Activated CD4-positive, alpha-beta memory T cell treated with anti-CD3 and anti-CD28 coated beads for 36 hours (primary cell): Measurements from ENCODE around the gene SPARCL1. TPM values are rescaled to one million over a fixed set of nuclear protein-coding genes. Genes with fewer than 3 reads are reported as not detected.

Experiments used
- CTCF ChIA-PET: fragments of 350-600 bp; sonication (Branson Sonifier 250); formaldehyde crosslinking; loops from one replicate; lab custom pipeline; 2021; ENCODE audit warnings: antibody characterized with exemption, inconsistent platforms; lab: Charles Lee
- POLR2A ChIA-PET: fragments of 350-600 bp; sonication (Branson Sonifier 250); formaldehyde crosslinking; loops from one replicate; lab custom pipeline; 2021; ENCODE audit warnings: antibody characterized with exemption; lab: Charles Lee
- DNase-seq: peaks from one replicate; pipeline ENCODE4 v3.0.0-alpha.2; 2020
- H3K27ac Mint-ChIP-seq: one replicate; pipeline ENCODE4 v1.8.0; 2021; ENCODE audit warnings: mixed read lengths
- H3K27me3 Mint-ChIP-seq: one replicate; pipeline ENCODE4 v1.8.0; 2021; ENCODE audit warnings: mixed read lengths
- H3K36me3 Mint-ChIP-seq: one replicate; pipeline ENCODE4 v1.8.0; 2021; ENCODE audit warnings: mixed read lengths
- H3K4me1 Mint-ChIP-seq: one replicate; pipeline ENCODE4 v1.8.0; 2021; ENCODE audit warnings: low read depth, mixed read lengths
- H3K4me3 Mint-ChIP-seq: one replicate; pipeline ENCODE4 v1.8.0; 2021; ENCODE audit warnings: mild to moderate bottlenecking, mixed read lengths
- H3K9me3 Mint-ChIP-seq: one replicate; pipeline ENCODE4 v1.8.0; 2021; ENCODE audit warnings: mixed read lengths
- intact Hi-C: fragments of 100-400 bp; cut with micrococcal nuclease; formaldehyde crosslinking; loops from one replicate; pipeline ENCODE4 v1.15.1; 2023
- total RNA-seq, 2 experiments: library from RNA; stranded (reverse); gene quantifications; one replicate each; pipeline ENCODE4 v1.2.3, GENCODE V29; 2021

Gene SPARCL1
- total RNA-seq, 2 experiments from 2014 or later: not detected

DNA sequence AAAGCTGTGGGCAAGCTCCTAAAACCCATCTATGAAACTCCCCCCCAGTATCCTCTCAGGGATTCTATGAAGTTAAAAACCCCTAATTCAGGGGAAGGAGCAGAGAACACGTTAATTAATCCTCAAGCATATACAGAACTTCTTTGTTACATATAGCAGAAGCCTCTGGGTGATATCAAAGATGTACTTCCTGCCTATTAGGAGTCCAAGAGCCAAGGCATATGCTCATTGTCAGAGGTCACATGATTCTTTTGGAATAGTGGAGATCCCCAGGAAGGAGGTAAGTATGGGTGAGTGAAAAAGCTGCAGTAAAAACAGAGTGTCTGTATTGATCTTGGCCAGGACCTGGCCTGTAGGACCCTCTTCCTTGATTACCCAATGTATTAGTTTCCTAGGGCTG lies 2.9 kb upstream of the SPARCL1 start:
- H3K36me3 Mint-ChIP-seq: no peaks in the 10 kb centered on the region

GRCh38 chr4:87531621-87532020 lies 2.4 kb upstream of the SPARCL1 start:
- no peaks in the 10 kb centered on the region for H3K36me3 Mint-ChIP-seq
- H3K27me3 Mint-ChIP-seq: no peaks in the 10 kb centered on the region
- ChIA-PET CTCF (no interaction called here), POLR2A (interaction anchor here (0.7 kb wide), 1 partner anchor 632 kb away, joined by 3 read pairs; no protein-coding TSS in a partner anchor)
- H3K27ac Mint-ChIP-seq: no peak overlapping the region
- no peaks in the 10 kb centered on the region for H3K4me1 Mint-ChIP-seq
- DNase-seq: no peak
- no peak overlapping the region for H3K4me3 Mint-ChIP-seq
- intact Hi-C loops: no loop called here
- H3K9me3 Mint-ChIP-seq: no peaks in the 10 kb centered on the region

More for the DNA sequence above, 2.9 kb upstream of the SPARCL1 start:
- ChIA-PET CTCF (no interaction called here), POLR2A (interaction anchor here (0.7 kb wide), 1 partner anchor 632 kb away, joined by 3 read pairs; no protein-coding TSS in a partner anchor)
- intact Hi-C loops: no loop called here
- no peak for DNase-seq
- H3K27ac Mint-ChIP-seq: no peak overlapping the region
- H3K4me1 Mint-ChIP-seq: no peaks in the 10 kb centered on the region
- no peak overlapping the region for H3K4me3 Mint-ChIP-seq
- no peaks in the 10 kb centered on the region for H3K27me3 Mint-ChIP-seq
- no peaks in the 10 kb centered on the region for H3K9me3 Mint-ChIP-seq

GRCh38 chr4:87530868-87531267 lies 1.7 kb upstream of the SPARCL1 start:
- POLR2A ChIA-PET: no interaction called here
- intact Hi-C loops: no loop called here

DNA sequence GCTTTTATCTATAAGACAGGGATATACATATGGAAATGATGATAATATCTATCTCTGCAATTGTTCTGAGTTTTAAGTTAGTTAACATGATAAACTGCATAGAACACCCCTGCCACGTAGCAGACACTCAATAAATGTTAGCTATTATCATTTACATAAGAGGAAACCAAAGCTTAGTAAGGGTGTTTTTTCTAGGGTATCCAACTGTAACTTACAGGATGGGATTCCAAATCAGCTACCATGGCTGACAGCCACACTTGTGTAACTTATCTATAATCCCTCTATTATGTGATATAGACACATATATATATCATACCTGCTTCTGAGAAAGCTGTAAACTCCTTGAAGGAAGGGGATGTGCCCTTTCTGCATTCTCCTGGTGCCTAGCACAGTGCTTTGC lies 1.1 kb upstream of the SPARCL1 start:
- ChIA-PET POLR2A (no interaction called here), CTCF (no interaction called here)
- H3K4me1 Mint-ChIP-seq: no peaks in the 10 kb centered on the region
- peaks cover 6% of the 10 kb centered on the region for H3K9me3 Mint-ChIP-seq
- intact Hi-C loops: no loop called here
- no peaks in the 10 kb centered on the region for H3K27me3 Mint-ChIP-seq
- DNase-seq: no peak
- no peak overlapping the region for H3K4me3 Mint-ChIP-seq
- no peak overlapping the region for H3K27ac Mint-ChIP-seq
- H3K36me3 Mint-ChIP-seq: no peaks in the 10 kb centered on the region

More at GRCh38 chr4:87530868-87531267, 1.7 kb upstream of the SPARCL1 start:
- Mint-ChIP-seq H3K36me3 (no peaks in the 10 kb centered on the region), H3K4me1 (no peaks in the 10 kb centered on the region), H3K27me3 (no peaks in the 10 kb centered on the region), H3K4me3 (no peak overlapping the region), H3K27ac (no peak overlapping the region), H3K9me3 (no peaks in the 10 kb centered on the region)
- CTCF ChIA-PET: no interaction called here
- DNase-seq: no peak

- no peak for DNase-seq
- Mint-ChIP-seq H3K27ac (no peak overlapping the region), H3K9me3 (peaks cover 24% of the 10 kb centered on the region), H3K4me3 (no peak overlapping the region), H3K27me3 (no peaks in the 10 kb centered on the region), H3K4me1 (no peaks in the 10 kb centered on the region), H3K36me3 (no peaks in the 10 kb centered on the region)
- POLR2A ChIA-PET: no interaction called here
- CTCF ChIA-PET: no interaction called here
- intact Hi-C loops: no loop called here
Measured at GRCh38 chr4:87527431-87528220, 1.6 kb downstream of the SPARCL1 start.

GRCh38 chr4:87525636-87526295 lies 3.4 kb downstream of the SPARCL1 start:
- ChIA-PET POLR2A (no interaction called here), CTCF (no interaction called here)
- no peaks in the 10 kb centered on the region for H3K4me1 Mint-ChIP-seq
- no peaks in the 10 kb centered on the region for H3K27me3 Mint-ChIP-seq
- peaks cover 24% of the 10 kb centered on the region for H3K9me3 Mint-ChIP-seq
- no peak for DNase-seq
- no peaks in the 10 kb centered on the region for H3K36me3 Mint-ChIP-seq
- H3K4me3 Mint-ChIP-seq: no peak overlapping the region
- no peak overlapping the region for H3K27ac Mint-ChIP-seq
- intact Hi-C loops: no loop called here

DNA sequence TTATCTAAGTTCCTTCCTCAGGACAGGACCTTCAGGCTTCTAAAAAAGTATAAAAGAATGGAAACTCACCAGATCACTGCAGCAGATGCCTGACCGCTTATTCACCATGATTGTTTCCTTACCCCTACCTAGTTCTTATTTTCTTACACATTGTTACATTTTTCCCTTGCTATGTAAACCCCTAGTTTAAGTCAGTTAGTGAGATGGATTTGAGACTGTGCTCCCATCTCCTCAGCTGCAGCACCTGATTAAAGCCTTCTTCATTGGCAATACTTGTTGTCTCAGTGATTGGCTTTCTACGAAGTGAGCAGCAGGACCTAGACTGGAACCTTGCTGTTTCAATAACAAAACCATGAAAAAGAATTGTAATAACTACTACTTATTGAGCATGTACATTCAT lies 4.7 kb downstream of the SPARCL1 start:
- intact Hi-C loops: no loop called here
- POLR2A ChIA-PET: no interaction called here
- no peak for DNase-seq
- H3K9me3 Mint-ChIP-seq: peaks cover 24% of the 10 kb centered on the region
- H3K27ac Mint-ChIP-seq: no peak overlapping the region
- no peaks in the 10 kb centered on the region for H3K27me3 Mint-ChIP-seq
- CTCF ChIA-PET: no interaction called here
- H3K4me3 Mint-ChIP-seq: no peak overlapping the region
- H3K36me3 Mint-ChIP-seq: no peaks in the 10 kb centered on the region
- H3K4me1 Mint-ChIP-seq: no peaks in the 10 kb centered on the region

- intact Hi-C loops: no loop called here
- H3K4me3 Mint-ChIP-seq: no peak overlapping the region
- no peaks in the 10 kb centered on the region for H3K4me1 Mint-ChIP-seq
- ChIA-PET POLR2A (no interaction called here), CTCF (no interaction called here)
- H3K27me3 Mint-ChIP-seq: no peaks in the 10 kb centered on the region
- H3K9me3 Mint-ChIP-seq: peaks cover 24% of the 10 kb centered on the region
- H3K27ac Mint-ChIP-seq: no peak overlapping the region
- no peaks in the 10 kb centered on the region for H3K36me3 Mint-ChIP-seq
- DNase-seq: no peak
Measured at GRCh38 chr4:87523307-87523706, 5.9 kb downstream of the SPARCL1 start.

DNA sequence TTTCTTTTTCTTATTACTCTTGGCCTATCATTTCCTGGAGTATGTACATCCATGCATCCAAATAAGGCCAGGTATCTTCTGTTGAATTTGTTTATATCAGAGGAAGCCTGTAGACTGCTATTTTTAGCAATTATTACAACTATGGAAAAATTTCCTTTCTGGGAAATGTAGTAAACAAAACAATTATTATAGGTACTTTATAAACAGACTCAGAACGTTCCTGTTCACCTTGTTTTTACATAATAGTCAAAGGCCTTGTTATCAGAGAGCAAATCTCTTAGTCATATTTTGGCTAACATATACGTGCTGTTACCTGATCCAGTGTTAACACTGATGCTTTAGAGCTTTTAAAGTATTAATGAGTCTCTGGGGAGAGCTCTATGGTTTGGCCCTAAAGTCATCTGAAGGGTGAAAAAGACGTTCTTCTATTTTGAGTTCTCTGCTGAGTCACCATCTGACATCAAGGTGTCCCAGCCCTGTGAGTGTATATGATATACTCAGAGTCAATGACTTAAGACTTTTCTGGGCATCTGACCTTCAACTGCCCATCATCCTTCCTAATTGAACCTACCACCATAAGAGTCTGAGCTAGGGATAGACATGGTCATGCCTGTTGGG lies 7.3 kb downstream of the SPARCL1 start:
- POLR2A ChIA-PET: no interaction called here
- Mint-ChIP-seq H3K36me3 (no peaks in the 10 kb centered on the region), H3K4me1 (no peaks in the 10 kb centered on the region), H3K4me3 (no peak overlapping the region), H3K9me3 (peaks cover 24% of the 10 kb centered on the region), H3K27me3 (no peaks in the 10 kb centered on the region), H3K27ac (no peak overlapping the region)
- CTCF ChIA-PET: interaction anchor here (0.6 kb wide), 1 partner anchor 484 kb away, joined by 3 read pairs; no protein-coding TSS in a partner anchor
- intact Hi-C loops: no loop called here
- no peak for DNase-seq

DNA sequence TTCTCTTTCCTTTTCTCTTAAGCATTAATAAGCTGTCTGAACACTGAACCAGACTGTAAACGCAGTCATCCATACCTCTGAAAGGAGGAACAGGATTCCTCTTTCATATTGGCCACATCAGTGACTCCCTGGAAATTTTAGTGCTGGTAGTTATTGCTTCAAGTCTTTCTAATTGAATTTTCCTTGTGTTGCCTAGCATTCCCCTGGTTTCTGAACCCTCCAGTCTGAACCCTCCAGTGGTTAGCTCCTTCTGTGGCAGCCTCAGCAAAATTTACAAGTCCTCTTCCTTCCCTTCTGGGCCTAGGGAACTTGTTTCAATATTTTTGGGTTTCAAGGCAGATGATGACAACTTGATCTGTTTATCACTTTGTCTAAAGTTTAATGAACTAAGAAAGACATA lies 7.9 kb downstream of the SPARCL1 start:
- H3K36me3 Mint-ChIP-seq: no peaks in the 10 kb centered on the region
- ChIA-PET POLR2A (no interaction called here), CTCF (interaction anchor here (0.6 kb wide), 1 partner anchor 483 kb away, joined by 3 read pairs; no protein-coding TSS in a partner anchor)
- no peak for DNase-seq
- H3K4me1 Mint-ChIP-seq: no peaks in the 10 kb centered on the region
- H3K4me3 Mint-ChIP-seq: no peak overlapping the region
- H3K9me3 Mint-ChIP-seq: peaks cover 24% of the 10 kb centered on the region
- intact Hi-C loops: no loop called here
- H3K27ac Mint-ChIP-seq: no peak overlapping the region
- H3K27me3 Mint-ChIP-seq: no peaks in the 10 kb centered on the region

DNA sequence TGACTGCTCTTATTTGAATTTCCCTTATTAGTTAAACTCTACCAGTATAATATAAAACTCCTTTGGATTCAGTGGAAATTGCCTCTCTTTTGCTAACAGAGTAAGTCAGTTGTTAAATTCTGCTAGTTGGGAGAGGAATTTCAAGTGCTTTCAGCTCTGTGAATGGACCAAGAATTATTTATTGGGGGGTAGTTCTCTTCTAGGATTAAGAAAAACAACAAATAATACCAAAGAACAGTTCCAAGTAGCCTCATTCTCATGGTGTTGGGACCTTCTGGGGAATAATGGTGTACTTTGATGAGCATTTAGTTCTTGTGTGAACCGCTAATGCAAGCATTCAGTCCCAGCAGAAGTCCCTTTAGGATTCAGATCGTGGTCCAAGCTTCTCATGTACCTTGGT lies 11.6 kb downstream of the SPARCL1 start:
- intact Hi-C loops: no loop called here
- Mint-ChIP-seq H3K9me3 (no peaks in the 10 kb centered on the region), H3K27ac (no peak overlapping the region), H3K36me3 (no peaks in the 10 kb centered on the region), H3K4me3 (no peak overlapping the region), H3K27me3 (no peaks in the 10 kb centered on the region), H3K4me1 (no peaks in the 10 kb centered on the region)
- ChIA-PET POLR2A (no interaction called here), CTCF (no interaction called here)
- DNase-seq: no peak

DNA sequence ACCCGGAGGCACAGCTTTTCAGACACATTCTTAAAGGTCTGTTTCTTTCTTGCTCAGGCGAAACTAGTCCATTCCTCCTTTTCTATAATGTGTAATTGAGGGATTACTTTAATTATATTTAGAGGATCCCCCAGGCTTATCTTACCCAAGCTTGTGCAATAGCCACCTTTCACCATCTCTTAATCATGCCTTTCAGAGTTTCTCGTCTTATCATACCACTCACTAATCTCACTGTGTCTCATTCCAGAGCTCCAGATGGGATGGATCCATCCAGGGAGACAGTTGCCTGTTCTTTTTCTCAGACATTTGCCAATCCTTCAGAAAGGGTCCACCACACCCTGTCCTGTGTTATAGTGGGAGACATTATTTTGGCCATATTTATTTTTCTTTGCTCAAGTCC lies 12.5 kb downstream of the SPARCL1 start:
- Mint-ChIP-seq H3K4me3 (no peak overlapping the region), H3K27me3 (no peaks in the 10 kb centered on the region), H3K36me3 (no peaks in the 10 kb centered on the region), H3K4me1 (no peaks in the 10 kb centered on the region), H3K9me3 (no peaks in the 10 kb centered on the region), H3K27ac (no peak overlapping the region)
- POLR2A ChIA-PET: no interaction called here
- intact Hi-C loops: no loop called here
- CTCF ChIA-PET: no interaction called here
- no peak for DNase-seq
